HCT116 (cell line): ENCODE data around the gene WDR37.

Experiments
- CEBPB ChIP-seq: IDR thresholded peaks from 2 replicates; pipeline ENCODE4 v1.6.1; 2012; ENCODE audit warnings: low read depth
- EZH2 ChIP-seq: fragments of 200-600 bp; sonication (generic); IDR thresholded peaks from 2 replicates; pipeline ENCODE4 v1.6.1; 2017; ENCODE audit warnings: antibody characterized with exemption, mixed run types
- POLR2A ChIP-seq: IDR thresholded peaks from 2 replicates; pipeline ENCODE4 v1.7.0; 2011; ENCODE audit warnings: borderline replicate concordance; ENCODE audit not compliant: insufficient read depth, insufficient read length; ENCODE audit errors: extremely low read depth
- RAD21 ChIP-seq: IDR thresholded peaks from 2 replicates; pipeline ENCODE4 v1.6.1; 2012; ENCODE audit warnings: low read depth, mild to moderate bottlenecking
- ZFX ChIP-seq: fragments of 450-650 bp; IDR thresholded peaks from 2 replicates; pipeline ENCODE4 v1.6.1; 2017
- ZNF274 ChIP-seq: fragments of 200-500 bp; sonication (Bioruptor generic); IDR thresholded peaks from 2 replicates; pipeline ENCODE4 v1.6.1; 2014; ENCODE audit warnings: mild to moderate bottlenecking, low read depth, low read length, inconsistent platforms
- TF ChIP-seq, protein P1 (sequence below), 3 experiments: fragments of 200-600 bp in 1 of 3; sonication (generic) in 1 of 3; IDR thresholded peaks in 2 of 3; conservative IDR thresholded peaks in 1 of 3; 2 replicates each; pipeline ENCODE4 v1.5.1; 2012 to 2017; ENCODE audit warnings: low read depth in 2 of 3, low read length in 2 of 3, antibody characterized with exemption in 1 of 3, borderline replicate concordance in 1 of 3, control low read depth in 1 of 3, mild to moderate bottlenecking in 1 of 3, mixed read lengths in 1 of 3, mixed run types in 1 of 3, moderate library complexity in 1 of 3; ENCODE audit not compliant: insufficient read depth in 1 of 3
- TF ChIP-seq, protein P2 (sequence below): IDR thresholded peaks from 2 replicates; pipeline ENCODE4 v1.6.1; 2012
- TF ChIP-seq, protein P3 (sequence below): IDR thresholded peaks from 2 replicates; pipeline ENCODE4 v1.6.1; 2012; ENCODE audit warnings: low read depth

DNA sequence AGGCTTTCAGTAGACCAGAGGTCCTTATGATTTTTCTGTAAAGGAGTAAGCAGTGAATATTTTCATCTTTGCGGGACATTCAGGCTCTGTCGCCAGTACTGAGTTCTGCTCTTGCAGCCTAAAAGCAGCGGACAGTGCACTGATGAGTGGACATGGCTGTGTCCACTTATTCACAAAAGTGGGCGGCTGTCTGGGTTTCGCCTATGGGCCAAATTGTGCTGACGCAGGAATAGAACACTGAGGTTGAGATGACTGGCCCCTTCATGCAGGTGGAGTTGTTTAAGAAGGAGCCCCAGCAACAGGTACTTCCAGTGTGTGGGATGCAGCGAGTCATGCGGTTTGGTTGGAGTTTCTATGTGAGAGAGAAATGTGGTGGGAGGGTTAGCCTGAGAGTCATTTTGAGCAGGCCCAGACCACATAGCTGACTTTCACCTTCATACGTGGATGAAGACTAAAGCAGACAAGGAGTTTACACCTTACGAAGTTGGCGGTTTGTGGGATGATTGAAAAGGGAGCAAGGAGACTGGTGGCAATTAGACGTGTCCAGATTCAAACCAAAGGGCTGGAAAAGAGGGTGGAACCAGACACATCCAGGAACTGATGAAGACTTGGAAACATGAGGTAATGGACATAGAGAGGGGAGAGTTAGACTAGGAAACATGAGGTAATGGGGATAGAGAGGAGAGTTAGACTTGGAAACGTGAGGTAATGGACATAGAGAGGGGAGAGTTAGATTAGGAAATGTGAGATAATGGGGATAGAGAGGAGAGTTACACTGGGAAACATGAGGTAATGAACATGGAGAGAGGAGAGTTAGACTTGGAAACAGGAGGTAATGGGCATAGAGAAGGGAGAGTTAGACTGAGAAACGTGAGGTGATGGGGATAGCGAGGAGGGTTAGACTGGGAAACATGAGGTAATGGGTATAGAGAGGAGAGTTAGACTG is 38.2 kb downstream of the WDR37 start:
- TF ChIP-seq, protein P1, sequence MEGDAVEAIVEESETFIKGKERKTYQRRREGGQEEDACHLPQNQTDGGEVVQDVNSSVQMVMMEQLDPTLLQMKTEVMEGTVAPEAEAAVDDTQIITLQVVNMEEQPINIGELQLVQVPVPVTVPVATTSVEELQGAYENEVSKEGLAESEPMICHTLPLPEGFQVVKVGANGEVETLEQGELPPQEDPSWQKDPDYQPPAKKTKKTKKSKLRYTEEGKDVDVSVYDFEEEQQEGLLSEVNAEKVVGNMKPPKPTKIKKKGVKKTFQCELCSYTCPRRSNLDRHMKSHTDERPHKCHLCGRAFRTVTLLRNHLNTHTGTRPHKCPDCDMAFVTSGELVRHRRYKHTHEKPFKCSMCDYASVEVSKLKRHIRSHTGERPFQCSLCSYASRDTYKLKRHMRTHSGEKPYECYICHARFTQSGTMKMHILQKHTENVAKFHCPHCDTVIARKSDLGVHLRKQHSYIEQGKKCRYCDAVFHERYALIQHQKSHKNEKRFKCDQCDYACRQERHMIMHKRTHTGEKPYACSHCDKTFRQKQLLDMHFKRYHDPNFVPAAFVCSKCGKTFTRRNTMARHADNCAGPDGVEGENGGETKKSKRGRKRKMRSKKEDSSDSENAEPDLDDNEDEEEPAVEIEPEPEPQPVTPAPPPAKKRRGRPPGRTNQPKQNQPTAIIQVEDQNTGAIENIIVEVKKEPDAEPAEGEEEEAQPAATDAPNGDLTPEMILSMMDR (IDR thresholded peaks at IDR 0.05 in 2 of 3, conservative IDR thresholded peaks at IDR 0.05 in 1 of 3; ENCODE audit: borderline replicate concordance in 1 of 3, insufficient read depth in 1 of 3, low read depth in 2 of 3, low read length in 2 of 3), result no peak
- TF ChIP-seq, protein P2, sequence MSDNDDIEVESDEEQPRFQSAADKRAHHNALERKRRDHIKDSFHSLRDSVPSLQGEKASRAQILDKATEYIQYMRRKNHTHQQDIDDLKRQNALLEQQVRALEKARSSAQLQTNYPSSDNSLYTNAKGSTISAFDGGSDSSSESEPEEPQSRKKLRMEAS, result no peak
- no peak for TF ChIP-seq CEBPB
- no peak for TF ChIP-seq ZFX
- TF ChIP-seq, protein P3, sequence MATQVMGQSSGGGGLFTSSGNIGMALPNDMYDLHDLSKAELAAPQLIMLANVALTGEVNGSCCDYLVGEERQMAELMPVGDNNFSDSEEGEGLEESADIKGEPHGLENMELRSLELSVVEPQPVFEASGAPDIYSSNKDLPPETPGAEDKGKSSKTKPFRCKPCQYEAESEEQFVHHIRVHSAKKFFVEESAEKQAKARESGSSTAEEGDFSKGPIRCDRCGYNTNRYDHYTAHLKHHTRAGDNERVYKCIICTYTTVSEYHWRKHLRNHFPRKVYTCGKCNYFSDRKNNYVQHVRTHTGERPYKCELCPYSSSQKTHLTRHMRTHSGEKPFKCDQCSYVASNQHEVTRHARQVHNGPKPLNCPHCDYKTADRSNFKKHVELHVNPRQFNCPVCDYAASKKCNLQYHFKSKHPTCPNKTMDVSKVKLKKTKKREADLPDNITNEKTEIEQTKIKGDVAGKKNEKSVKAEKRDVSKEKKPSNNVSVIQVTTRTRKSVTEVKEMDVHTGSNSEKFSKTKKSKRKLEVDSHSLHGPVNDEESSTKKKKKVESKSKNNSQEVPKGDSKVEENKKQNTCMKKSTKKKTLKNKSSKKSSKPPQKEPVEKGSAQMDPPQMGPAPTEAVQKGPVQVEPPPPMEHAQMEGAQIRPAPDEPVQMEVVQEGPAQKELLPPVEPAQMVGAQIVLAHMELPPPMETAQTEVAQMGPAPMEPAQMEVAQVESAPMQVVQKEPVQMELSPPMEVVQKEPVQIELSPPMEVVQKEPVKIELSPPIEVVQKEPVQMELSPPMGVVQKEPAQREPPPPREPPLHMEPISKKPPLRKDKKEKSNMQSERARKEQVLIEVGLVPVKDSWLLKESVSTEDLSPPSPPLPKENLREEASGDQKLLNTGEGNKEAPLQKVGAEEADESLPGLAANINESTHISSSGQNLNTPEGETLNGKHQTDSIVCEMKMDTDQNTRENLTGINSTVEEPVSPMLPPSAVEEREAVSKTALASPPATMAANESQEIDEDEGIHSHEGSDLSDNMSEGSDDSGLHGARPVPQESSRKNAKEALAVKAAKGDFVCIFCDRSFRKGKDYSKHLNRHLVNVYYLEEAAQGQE, result no peak
- TF ChIP-seq POLR2A, result no peak
- TF ChIP-seq ZNF274, result no peak
- no peak for TF ChIP-seq EZH2
- TF ChIP-seq RAD21, result no peak
